NCI-H748 (cell line): ENCODE results near the gene TCHP.

Experiments
- DNase-seq: peaks from one replicate; lab custom pipeline; 2025; ENCODE audit not compliant: unreplicated experiment; lab: John Stamatoyannopoulos, UW

The TCHP gene

GRCh38 chr12:109959411-109960093 is 59.5 kb downstream of the TCHP start:
- no peak for DNase-seq

GRCh38 chr12:109961201-109961600 is 61.1 kb downstream of the TCHP start:
- DNase-seq = peak; percentile 8

- DNase-seq = no peak
Measured at GRCh38 chr12:109961612-109962011, 61.5 kb downstream of the TCHP start.

GRCh38 chr12:109962398-109962797 is 62.3 kb downstream of the TCHP start:
- DNase-seq = no peak

- no peak for DNase-seq
Measured at GRCh38 chr12:109963330-109963729, 63.3 kb downstream of the TCHP start.

GRCh38 chr12:109963743-109964429 is 63.8 kb downstream of the TCHP start:
- no peak for DNase-seq

GRCh38 chr12:109966546-109966945 is 66.5 kb downstream of the TCHP start:
- DNase-seq = no peak

- no peak for DNase-seq
Measured at GRCh38 chr12:109967383-109968031, 67.4 kb downstream of the TCHP start.
